A673 (cell line): ENCODE data around the gene DPF3. TPM values are rescaled to one million over a fixed set of nuclear protein-coding genes. Genes with fewer than 3 reads are reported as not detected.

Experiments used
- BruUV-seq: library from RNA; stranded (reverse); fragments of 400-500 nt; replicated peaks from 2 replicates; lab custom pipeline; 2021; lab: Mats Ljungman, UMichigan
- CTCF ChIA-PET: fragments of 300-600 bp; sonication (Branson Sonifier 250); formaldehyde crosslinking; loops from one replicate; lab custom pipeline; 2022; ENCODE audit warnings: antibody characterized with exemption; lab: Charles Lee
- POLR2A ChIA-PET: fragments of 300-600 bp; sonication (Branson Sonifier 250); formaldehyde crosslinking; loops from one replicate; lab custom pipeline; 2022; ENCODE audit warnings: antibody characterized with exemption; ENCODE audit not compliant: low non-redundant PET; lab: Charles Lee
- DNase-seq: peaks from one replicate; pipeline ENCODE4 v3.0.0-alpha.2; 2015; ENCODE audit warnings: low spot score
- H3K27ac ChIP-seq: fragments of 200-600 bp; sonication (generic); 2 replicates; pipeline ENCODE4 v1.5.1; 2016; ENCODE audit warnings: mixed run types, low read depth, mild to moderate bottlenecking, mixed read lengths, antibody characterized with exemption, low read length; ENCODE audit not compliant: poor library complexity, severe bottlenecking
- H3K27me3 ChIP-seq: fragments of 200-600 bp; sonication (generic); replicated peaks from 2 replicates; pipeline ENCODE4 v1.6.1; 2017; ENCODE audit warnings: mixed run types, low read depth, mild to moderate bottlenecking, mixed read lengths, antibody characterized with exemption, low read length; ENCODE audit not compliant: insufficient read depth, poor library complexity
- H3K36me3 ChIP-seq: fragments of 200-600 bp; sonication (generic); 2 replicates; pipeline ENCODE4 v1.6.1; 2016; ENCODE audit warnings: mixed run types, mild to moderate bottlenecking, mixed read lengths, antibody characterized with exemption, low read length; ENCODE audit not compliant: insufficient read depth, poor library complexity, severe bottlenecking
- H3K4me1 ChIP-seq: fragments of 200-600 bp; sonication (generic); 2 replicates; pipeline ENCODE4 v1.6.1; 2017; ENCODE audit warnings: mixed run types, mild to moderate bottlenecking, mixed read lengths, antibody characterized with exemption, low read length; ENCODE audit not compliant: insufficient read depth, poor library complexity, severe bottlenecking
- H3K4me3 ChIP-seq: fragments of 200-600 bp; sonication (generic); 2 replicates; pipeline ENCODE4 v1.5.1; 2016; ENCODE audit warnings: low read depth, mixed run types, mild to moderate bottlenecking, mixed read lengths, low read length; ENCODE audit not compliant: poor library complexity, severe bottlenecking
- H3K9me3 ChIP-seq: fragments of 200-600 bp; sonication (generic); 2 replicates; pipeline ENCODE4 v1.6.1; 2016; ENCODE audit warnings: mixed run types, low read depth, mild to moderate bottlenecking, mixed read lengths, antibody characterized with exemption, low read length; ENCODE audit not compliant: poor library complexity, severe bottlenecking
- EZH2 ChIP-seq: fragments of 200-600 bp; sonication (generic); IDR thresholded peaks from 2 replicates; pipeline ENCODE4 v1.6.1; 2017; ENCODE audit warnings: borderline replicate concordance, low read depth, mild to moderate bottlenecking, mixed read lengths, antibody characterized with exemption, low read length; ENCODE audit not compliant: poor library complexity, severe bottlenecking
- intact Hi-C: fragments of 100-400 bp; cut with micrococcal nuclease; formaldehyde crosslinking; loops from one replicate; pipeline ENCODE4 v1.10.0; 2022; ENCODE audit not compliant: unreplicated experiment
- total RNA-seq: library from RNA; stranded (reverse); gene quantifications from 2 replicates; pipeline ENCODE4 v1.2.3, GENCODE V29; 2021
- TF ChIP-seq, protein P1 (sequence below): fragments of 300-800, 200-600 bp; sonication (generic); conservative IDR thresholded peaks from 2 replicates; pipeline ENCODE4 v1.5.1; 2017; ENCODE audit warnings: low read depth, mild to moderate bottlenecking, antibody characterized with exemption, low read length, moderate library complexity, mixed read lengths

DPF3 gene
- total RNA-seq, 1 experiment from 2014 or later, result 15.7 TPM

DNA sequence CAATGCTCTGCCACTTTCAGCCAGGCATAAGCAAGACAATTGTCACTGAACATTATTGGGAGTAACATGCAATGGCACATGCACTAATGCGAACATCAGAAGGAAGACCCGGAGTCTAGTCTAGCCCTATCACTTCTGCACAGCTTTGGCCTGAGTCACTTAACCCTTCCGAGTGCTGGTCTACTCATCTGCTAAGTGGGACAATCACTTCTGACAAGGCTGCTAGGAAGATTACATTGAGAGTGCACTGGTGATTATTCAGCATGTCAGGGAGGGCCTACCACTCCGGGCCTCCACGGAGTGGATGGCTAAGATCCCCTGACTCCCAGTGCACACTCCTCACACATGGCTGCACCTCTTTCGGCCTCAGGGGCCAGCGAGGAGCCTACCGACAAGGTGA, 240.9 kb downstream of the DPF3 start:
- intact Hi-C loops, result no loop called here
- POLR2A ChIA-PET, result no interaction called here
- H3K9me3 ChIP-seq, result no peaks in the 10 kb centered on the region
- H3K4me1 ChIP-seq, result no peaks in the 10 kb centered on the region
- H3K27me3 ChIP-seq, result no peaks in the 10 kb centered on the region
- H3K27ac ChIP-seq, result no peak overlapping the region
- H3K36me3 ChIP-seq, result no peaks in the 10 kb centered on the region
- BruUV-seq, result no TSS peak
- no peak for TF ChIP-seq EZH2
- CTCF ChIA-PET, result no interaction called here
- H3K4me3 ChIP-seq, result no peak overlapping the region
- no peak for DNase-seq

DNA sequence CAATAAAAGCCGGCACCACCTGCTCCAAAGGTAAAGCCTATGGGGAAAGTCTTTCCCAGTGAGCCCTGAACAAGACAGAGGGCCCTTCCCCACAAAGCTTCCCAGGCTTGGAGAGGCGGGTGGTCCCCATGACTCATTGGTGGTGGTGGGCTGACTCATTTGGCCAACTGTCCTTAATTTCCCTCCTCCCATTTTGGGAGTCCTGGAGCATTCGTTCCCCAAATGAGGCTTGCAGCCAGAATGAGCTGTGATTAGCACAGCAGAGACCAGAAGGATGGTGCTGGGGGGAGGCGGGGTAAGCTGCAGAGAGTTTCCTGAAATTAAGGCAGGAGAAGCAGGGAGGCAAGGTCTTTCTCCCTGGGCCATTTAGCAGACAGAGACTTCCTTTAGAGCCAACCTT, 241.7 kb downstream of the DPF3 start:
- Histone ChIP-seq H3K36me3 (no peaks in the 10 kb centered on the region), H3K4me3 (no peak overlapping the region), H3K4me1 (no peaks in the 10 kb centered on the region), H3K27me3 (no peaks in the 10 kb centered on the region), H3K9me3 (no peaks in the 10 kb centered on the region), H3K27ac (no peak overlapping the region)
- BruUV-seq, result no TSS peak
- no peak for DNase-seq
- TF ChIP-seq EZH2, result no peak
- TF ChIP-seq, protein P1, sequence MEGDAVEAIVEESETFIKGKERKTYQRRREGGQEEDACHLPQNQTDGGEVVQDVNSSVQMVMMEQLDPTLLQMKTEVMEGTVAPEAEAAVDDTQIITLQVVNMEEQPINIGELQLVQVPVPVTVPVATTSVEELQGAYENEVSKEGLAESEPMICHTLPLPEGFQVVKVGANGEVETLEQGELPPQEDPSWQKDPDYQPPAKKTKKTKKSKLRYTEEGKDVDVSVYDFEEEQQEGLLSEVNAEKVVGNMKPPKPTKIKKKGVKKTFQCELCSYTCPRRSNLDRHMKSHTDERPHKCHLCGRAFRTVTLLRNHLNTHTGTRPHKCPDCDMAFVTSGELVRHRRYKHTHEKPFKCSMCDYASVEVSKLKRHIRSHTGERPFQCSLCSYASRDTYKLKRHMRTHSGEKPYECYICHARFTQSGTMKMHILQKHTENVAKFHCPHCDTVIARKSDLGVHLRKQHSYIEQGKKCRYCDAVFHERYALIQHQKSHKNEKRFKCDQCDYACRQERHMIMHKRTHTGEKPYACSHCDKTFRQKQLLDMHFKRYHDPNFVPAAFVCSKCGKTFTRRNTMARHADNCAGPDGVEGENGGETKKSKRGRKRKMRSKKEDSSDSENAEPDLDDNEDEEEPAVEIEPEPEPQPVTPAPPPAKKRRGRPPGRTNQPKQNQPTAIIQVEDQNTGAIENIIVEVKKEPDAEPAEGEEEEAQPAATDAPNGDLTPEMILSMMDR, result no peak
- ChIA-PET CTCF (no interaction called here), POLR2A (no interaction called here)
- intact Hi-C loops, result no loop called here

DNA sequence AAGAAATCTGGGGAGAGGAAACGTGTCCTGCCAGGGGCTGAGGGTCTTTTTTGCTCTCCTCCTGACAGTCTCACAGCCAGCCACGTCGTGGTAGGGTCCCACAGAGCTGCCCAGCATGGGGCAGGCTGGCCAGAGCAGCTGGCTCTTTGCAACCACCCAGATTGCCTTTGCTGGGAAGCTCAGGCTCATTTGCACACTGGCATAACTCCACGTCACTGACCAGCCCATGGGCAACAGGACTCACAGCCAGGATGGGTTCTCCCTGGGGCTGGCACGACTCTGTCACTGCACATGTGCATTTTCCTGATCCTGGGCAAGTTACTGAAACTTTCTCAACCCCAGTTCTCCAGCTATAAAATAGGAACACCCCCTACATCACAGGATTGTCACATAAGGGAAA, 242.2 kb downstream of the DPF3 start:
- H3K4me1 ChIP-seq, result no peaks in the 10 kb centered on the region
- H3K9me3 ChIP-seq, result no peaks in the 10 kb centered on the region
- no peaks in the 10 kb centered on the region for H3K27me3 ChIP-seq
- ChIA-PET CTCF (no interaction called here), POLR2A (no interaction called here)
- no TSS peak for BruUV-seq
- no peak overlapping the region for H3K4me3 ChIP-seq
- no peaks in the 10 kb centered on the region for H3K36me3 ChIP-seq
- H3K27ac ChIP-seq, result no peak overlapping the region
- TF ChIP-seq, protein P1, result no peak
- no peak for TF ChIP-seq EZH2
- intact Hi-C loops, result no loop called here
- DNase-seq, result no peak

DNA sequence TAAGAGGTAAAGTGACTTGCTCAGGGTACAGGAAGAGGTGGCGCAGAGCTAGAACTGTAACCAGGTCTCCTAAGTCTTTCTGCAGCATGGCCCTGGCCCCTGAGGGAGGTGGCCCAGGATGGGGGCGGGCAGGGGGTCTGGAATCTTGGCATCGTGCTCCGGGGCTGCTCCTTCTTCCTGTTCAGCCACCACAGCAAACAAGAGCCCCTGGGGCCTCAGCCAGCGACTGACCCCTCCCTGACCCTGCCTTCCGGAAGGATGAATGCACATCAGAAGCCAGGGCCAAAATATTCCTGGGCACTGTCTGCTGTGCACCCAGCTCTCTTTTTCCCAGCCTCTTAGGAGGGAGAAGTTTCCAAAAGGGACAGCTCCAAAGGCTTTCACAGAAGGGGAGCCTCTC, 242.8 kb downstream of the DPF3 start:
- intact Hi-C loops, result no loop called here
- no peak for DNase-seq
- CTCF ChIA-PET, result no interaction called here
- H3K9me3 ChIP-seq, result no peaks in the 10 kb centered on the region
- TF ChIP-seq, protein P1, result no peak
- TF ChIP-seq EZH2, result no peak
- no peaks in the 10 kb centered on the region for H3K27me3 ChIP-seq
- POLR2A ChIA-PET, result no interaction called here
- H3K4me3 ChIP-seq, result no peak overlapping the region
- no TSS peak for BruUV-seq
- H3K4me1 ChIP-seq, result no peaks in the 10 kb centered on the region
- no peaks in the 10 kb centered on the region for H3K36me3 ChIP-seq
- H3K27ac ChIP-seq, result no peak overlapping the region
